SHP77 treated with DMSO at 0.1 percent for 48 hours (cell line): Measurements from ENCODE around the gene HMG20B.
A peak's percentile ranks its signal among the peaks of the same experiment; 100 is the strongest.
"Not testable (repeated sequence)": the region's sequence is repeated elsewhere in the genome, so short reads cannot be mapped to it uniquely, and the experiment has no call there.

Source experiments
- DNase-seq: peaks from one replicate; lab custom pipeline; 2025; lab: John Stamatoyannopoulos, UW

HMG20B gene

DNA sequence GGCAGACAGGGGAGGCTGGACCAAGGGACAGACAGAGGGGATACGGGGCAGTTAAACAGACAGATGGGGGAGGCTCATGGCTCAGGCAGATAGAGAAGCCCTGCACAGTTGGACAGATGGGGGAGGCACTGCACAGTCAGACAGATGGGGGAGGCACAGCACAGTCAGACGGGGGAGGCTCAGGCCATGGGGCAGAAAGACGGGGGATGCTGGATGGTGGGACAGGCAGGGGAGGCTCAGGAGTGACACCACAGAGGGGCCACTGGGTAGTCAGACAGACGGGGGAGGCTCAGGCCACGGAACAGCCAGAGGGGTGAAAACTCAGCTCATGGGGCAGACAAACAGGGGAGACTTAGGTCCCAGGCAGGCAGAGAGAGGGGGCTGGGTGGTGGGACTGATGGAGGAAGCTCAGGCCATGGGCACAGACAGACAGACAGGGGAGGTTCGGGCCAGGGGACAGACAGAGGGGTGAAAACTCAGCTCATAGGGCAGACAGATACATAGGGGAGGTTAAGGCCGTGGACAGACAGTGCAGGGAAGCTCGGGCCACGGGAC lies 16.2 kb upstream of the HMG20B start:
- no peak for DNase-seq

GRCh38 chr19:3556978-3557460 lies 15.7 kb upstream of the HMG20B start:
- DNase-seq = no peak

DNA sequence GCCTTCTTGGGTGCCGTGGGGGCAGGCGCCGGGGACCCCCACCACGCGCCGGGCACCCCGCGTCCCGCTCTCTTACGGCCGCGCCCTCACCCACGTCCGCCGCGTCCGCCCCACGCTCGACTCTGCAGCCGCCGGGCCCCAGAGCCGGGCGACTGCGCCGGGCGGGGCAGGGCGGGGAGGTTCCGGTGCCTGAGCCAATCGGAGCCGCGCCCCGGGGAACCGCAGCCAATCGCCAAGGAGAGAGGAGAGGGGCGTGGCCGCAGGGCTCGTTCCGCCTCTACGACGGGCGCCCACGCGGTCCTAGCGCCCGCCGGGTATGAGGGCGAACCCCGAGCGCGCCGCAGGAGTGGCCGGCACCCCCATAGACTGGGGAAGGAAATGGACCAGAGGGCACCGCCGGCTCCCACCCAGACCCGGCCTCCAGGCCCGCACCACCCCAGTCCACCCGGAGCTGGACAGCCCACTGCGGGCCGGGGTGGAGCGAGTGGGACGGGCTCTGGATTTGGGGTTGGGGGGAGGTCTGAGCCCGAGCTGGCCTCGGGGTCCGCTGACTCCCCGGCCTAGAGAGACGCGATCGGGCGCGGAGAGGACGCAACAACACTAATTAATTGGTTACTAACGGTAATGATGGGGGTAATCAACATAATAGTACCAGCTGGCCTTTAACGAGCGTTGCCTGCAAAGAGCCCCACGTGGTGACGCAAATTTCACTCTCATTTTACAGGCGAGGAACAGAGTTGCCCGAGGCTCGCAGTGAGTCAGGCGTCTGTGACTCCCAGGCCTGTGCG lies 15.1 kb upstream of the HMG20B start, which contains the start of gene MFSD12:
Gene MFSD12 (minus strand): TSS at position 126 of the 788 bp plus-strand sequence. CDS start 183 bp downstream, outside the sequence.
- DNase-seq = peak; percentile 64

GRCh38 chr19:3563709-3564524 lies 8.8 kb upstream of the HMG20B start:
- no peak for DNase-seq

GRCh38 chr19:3565139-3565538 lies 7.6 kb upstream of the HMG20B start:
- DNase-seq = no peak

DNA sequence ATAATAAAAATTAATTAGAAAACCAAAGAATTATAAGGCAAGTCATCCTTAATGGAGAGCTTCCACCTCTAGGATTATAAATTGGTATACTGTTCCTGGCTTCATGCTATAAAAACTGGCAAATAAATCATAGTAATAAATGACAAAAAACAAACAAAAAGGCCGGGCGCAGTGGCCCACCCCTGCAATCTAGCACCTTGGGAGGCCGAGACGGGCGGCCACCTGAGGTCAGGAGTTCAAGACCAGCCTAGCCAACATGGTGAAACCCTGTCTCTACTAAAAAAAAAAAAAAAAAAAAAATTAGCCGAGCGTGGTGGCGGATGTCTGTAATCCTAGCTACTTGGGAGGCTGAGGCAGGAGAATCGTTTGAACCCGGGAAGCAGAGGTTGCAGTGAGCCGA lies 2.7 kb upstream of the HMG20B start:
- DNase-seq = not testable (repeated sequence)

GRCh38 chr19:3570606-3571011 lies 2.1 kb upstream of the HMG20B start:
- no peak for DNase-seq

GRCh38 chr19:3572132-3572854 lies 451 bp upstream of the HMG20B start:
- peak; percentile 96 for DNase-seq

DNA sequence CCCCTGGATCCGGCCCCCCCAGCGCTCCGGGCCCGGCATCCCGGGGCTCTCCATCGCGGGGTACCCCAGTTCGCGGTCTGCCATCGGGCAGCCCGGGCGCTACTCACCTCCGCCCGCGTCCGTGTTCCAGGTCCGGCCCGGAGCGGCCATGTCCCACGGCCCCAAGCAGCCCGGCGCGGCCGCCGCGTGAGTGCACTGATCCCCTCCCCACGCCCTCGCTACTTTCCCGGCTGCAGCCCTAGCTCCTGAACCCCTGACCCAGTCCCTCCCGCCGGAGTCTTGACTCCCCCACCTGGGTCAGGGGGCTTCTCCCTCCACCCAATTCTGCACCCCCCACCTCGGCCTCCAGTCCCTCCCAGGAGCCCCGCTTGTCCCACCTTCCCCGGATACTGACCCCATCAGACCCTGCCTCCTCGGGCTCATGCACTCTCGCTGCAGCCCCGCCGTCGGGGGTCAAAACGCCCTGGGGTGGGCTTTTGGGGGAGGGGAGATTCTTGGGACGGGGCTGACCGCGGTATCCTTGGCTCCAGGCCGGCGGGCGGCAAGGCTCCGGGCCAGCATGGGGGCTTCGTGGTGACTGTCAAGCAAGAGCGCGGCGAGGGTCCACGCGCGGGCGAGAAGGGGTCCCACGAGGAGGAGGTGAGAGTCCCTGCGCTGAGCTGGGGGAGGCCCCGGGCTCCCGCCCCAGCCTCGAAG lies 566 bp downstream of the HMG20B start:
- DNase-seq = no peak

DNA sequence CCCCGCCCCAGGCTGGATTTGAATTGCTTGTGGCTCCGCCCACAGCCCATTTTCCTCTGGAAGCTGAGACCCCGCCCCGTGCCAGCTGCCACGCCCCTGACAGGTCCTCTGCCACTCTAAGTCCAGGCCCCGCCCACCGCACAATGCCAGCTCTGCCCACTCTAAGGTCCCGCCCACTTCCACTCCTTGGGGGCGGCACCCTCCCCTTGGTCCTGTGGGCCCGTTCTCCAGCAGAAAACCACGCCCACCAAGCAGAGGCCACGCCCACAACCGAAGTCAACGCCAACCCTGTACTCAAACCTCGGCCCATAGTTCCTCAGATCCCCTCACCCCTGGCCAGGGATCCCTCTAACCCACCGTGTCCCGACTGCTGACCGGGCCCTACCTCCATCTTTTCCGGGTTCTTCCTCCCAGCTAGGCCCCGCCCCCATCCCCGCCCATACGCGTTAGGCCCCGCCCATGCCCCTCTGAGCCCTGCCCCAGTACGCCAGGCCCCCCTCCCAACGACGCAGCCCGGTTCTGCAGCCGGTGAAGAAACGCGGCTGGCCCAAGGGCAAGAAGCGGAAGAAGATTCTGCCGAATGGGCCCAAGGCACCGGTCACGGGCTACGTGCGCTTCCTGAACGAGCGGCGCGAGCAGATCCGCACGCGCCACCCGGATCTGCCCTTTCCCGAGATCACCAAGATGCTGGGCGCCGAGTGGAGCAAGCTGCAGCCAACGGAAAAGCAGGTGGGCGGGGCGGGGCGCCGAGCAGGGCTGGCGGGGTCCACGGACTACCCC lies 1.3 kb downstream of the HMG20B start:
- DNase-seq = peak; percentile 87

GRCh38 chr19:3575260-3575741 lies 2.6 kb downstream of the HMG20B start:
- peak; percentile 23 for DNase-seq

DNA sequence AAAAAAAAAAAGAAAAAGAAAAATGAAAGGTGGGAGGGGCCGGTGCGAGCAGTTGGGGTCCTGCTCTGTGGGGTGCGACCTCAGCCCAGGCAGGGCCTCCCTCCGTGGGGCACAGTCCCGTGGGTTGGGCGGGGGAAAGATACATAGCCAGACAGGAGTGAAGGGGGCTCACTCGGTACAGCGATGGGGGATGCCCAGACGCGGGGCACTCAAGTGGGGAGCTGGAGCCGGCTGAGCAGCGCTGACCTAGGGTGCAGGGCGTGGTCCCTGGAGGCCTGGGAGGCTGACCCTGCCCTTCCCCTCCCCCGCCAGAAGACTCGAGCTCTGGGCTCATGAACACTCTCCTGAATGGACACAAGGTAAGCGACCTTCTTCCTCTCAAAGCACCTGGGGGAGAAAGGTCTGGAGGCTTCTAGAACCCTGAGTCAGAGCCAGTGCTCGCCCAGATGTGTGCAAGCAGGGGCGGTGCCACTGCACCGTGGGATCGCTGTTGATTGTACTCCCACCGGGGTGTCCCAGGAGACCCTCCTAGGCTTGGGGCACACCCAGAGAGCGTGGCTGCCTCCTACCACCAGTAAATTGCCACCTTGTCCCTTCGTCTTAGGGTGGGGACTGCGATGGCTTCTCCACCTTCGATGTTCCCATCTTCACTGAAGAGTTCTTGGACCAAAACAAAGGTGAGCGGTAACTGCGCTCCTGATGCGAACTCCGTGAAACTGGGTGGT lies 3.4 kb downstream of the HMG20B start:
- no peak for DNase-seq

DNA sequence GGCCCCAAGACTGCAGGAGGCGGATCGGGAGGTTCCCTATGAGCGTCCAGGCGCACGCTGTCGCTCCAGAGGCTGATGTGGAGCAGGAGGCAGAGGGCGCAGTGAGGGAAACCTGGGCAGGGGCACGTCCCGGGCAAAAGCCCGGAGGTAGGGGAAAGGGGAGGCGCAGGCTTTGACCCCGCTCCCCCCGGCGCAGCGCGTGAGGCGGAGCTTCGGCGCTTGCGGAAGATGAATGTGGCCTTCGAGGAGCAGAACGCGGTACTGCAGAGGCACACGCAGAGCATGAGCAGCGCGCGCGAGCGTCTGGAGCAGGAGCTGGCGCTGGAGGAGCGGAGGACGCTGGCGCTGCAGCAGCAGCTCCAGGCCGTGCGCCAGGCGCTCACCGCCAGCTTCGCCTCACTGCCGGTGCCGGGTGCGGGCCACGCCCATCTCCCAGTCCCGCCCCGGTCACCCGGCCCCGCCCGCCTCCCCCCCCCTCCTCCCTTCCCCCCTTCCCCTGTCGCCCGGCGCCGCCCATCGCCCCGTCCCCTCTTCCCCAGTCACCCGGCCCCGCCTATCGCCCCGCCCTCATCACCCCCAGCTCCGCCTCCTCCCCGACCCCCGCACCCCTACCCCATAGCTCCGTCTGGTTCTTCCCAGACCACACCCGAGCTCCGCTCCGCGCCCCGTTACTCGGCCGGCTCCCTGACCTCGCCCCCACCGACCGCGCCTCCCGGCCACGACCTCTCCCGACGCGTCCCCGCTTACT lies 4.1 kb downstream of the HMG20B start:
- no peak for DNase-seq

- DNase-seq = no peak
Measured at GRCh38 chr19:3577723-3578344, 5.1 kb downstream of the HMG20B start.

DNA sequence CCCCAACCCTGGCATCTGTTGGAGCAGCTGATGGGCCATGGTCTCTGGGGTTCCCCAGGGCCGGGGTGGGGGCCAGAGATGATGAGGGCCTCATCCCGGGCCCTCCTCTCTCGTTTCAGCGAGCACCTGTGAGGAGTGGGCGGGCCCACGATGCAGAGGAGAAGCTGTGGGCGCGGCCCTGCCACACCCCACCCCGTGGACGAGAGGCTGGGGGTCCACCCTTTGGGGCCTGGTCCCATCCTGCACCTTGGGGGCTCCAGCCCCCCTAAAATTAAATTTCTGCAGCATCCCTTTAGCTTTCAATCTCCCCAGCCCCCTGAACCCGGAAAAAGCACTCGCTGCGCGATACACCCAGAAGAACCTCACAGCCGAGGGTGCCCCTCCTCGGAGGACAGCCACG lies 5.6 kb downstream of the HMG20B start:
- DNase-seq = no peak

DNA sequence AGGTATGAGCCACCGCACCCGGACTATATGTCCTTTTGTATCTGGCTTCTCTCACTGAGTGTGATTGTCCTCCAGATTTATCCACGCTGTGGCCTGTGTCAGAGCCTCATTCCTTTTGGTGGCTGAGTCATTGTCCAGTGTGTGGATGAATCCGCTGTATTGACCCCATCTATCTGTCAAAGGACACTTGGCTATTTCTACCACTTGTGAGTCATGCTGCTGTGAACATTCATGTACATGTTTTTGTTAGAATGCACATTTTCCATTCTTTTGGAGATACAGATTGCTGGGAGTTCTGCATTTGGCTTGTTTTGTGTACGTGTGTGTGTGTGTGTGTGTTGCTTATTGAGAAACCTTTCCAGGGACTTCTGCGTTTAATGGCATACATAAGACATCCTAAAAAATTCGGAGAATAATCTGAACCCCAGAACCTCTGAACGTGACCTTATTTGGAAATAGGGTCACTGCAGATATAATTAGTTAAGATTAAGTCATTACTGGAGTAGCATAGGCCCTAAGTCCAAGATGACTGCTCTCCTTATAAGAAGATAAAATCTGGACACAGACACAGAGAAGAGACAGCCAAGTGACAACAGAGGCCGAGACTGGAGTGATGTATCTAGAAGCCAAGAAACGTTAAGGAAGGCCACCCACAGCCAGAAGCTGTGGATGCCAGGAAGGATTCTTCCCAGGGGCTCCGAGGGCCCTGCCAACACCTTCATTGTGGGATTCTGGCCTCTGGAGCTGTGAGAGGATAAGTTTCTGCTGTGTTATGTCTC lies 7.6 kb downstream of the HMG20B start:
- no peak for DNase-seq

- not testable (repeated sequence) for DNase-seq
Measured at GRCh38 chr19:3581792-3582191, 9.0 kb downstream of the HMG20B start.
